ENCODE data around the gene AP1B1. TPM values are rescaled to one million over a fixed set of nuclear protein-coding genes. Genes with fewer than 3 reads are reported as not detected.
A peak's percentile ranks its signal among the peaks of the same experiment; 100 is the strongest.
"Not testable (repeated sequence)": the region's sequence is repeated elsewhere in the genome, so short reads cannot be mapped to it uniquely, and the experiment has no call there.

Gene AP1B1
- total RNA-seq, 1 donor from 2014 or later = 60.9 TPM

GRCh38 chr22:29370537-29370936 is 17.8 kb downstream of the AP1B1 start:
- no peak for TF ChIP-seq CTCF (conservative IDR thresholded peaks at IDR 0.05)
- Mint-ChIP-seq H3K27ac (no peak overlapping the region), H3K36me3 (peaks cover 3% of the 10 kb centered on the region)

GRCh38 chr22:29369460-29369859 is 18.9 kb downstream of the AP1B1 start:
- Mint-ChIP-seq H3K4me3 (no peak overlapping the region), H3K9me3 (no peaks in the 10 kb centered on the region), H3K27ac (no peak overlapping the region), H3K36me3 (no peaks in the 10 kb centered on the region), H3K27me3 (no peaks in the 10 kb centered on the region), H3K4me1 (ENCODE audit: unreplicated experiment) (peaks cover 24% of the 10 kb centered on the region)
- DNase-seq (ENCODE audit: extremely low spot score, unreplicated experiment) = no peak
- no peak for TF ChIP-seq CTCF (conservative IDR thresholded peaks at IDR 0.05)

More at GRCh38 chr22:29370537-29370936, 17.8 kb downstream of the AP1B1 start:
- H3K4me3 Mint-ChIP-seq = no peak overlapping the region
- H3K4me1 Mint-ChIP-seq (ENCODE audit: unreplicated experiment) = peaks cover 28% of the 10 kb centered on the region
- DNase-seq (ENCODE audit: extremely low spot score, unreplicated experiment) = no peak
- H3K9me3 Mint-ChIP-seq = no peaks in the 10 kb centered on the region
- no peaks in the 10 kb centered on the region for H3K27me3 Mint-ChIP-seq

- TF ChIP-seq CTCF (conservative IDR thresholded peaks at IDR 0.05) = peak; percentile 76
- no peak overlapping the region for H3K4me3 Mint-ChIP-seq
- H3K27me3 Mint-ChIP-seq = no peaks in the 10 kb centered on the region
- no peak overlapping the region for H3K27ac Mint-ChIP-seq
- peaks cover 16% of the 10 kb centered on the region for H3K36me3 Mint-ChIP-seq
- H3K4me1 Mint-ChIP-seq (ENCODE audit: unreplicated experiment) = peaks cover 9% of the 10 kb centered on the region
- no peak for DNase-seq (ENCODE audit: extremely low spot score, unreplicated experiment)
- no peaks in the 10 kb centered on the region for H3K9me3 Mint-ChIP-seq
Observed at GRCh38 chr22:29359469-29359868, 28.9 kb downstream of the AP1B1 start.

- H3K36me3 Mint-ChIP-seq = peaks cover 17% of the 10 kb centered on the region
- DNase-seq (ENCODE audit: extremely low spot score, unreplicated experiment); H3K9me3 Mint-ChIP-seq; H3K4me3 Mint-ChIP-seq; H3K27me3 Mint-ChIP-seq; H3K4me1 Mint-ChIP-seq (ENCODE audit: unreplicated experiment); H3K27ac Mint-ChIP-seq: not testable (repeated sequence)
Observed at GRCh38 chr22:29357193-29357890, 31.0 kb downstream of the AP1B1 start.

GRCh38 chr22:29353860-29354259 is 34.5 kb downstream of the AP1B1 start:
- no peak for DNase-seq (ENCODE audit: extremely low spot score, unreplicated experiment)
- Mint-ChIP-seq H3K9me3 (no peaks in the 10 kb centered on the region), H3K36me3 (peaks cover 12% of the 10 kb centered on the region), H3K4me3 (no peak overlapping the region), H3K27ac (no peak overlapping the region), H3K4me1 (ENCODE audit: unreplicated experiment) (no peaks in the 10 kb centered on the region), H3K27me3 (no peaks in the 10 kb centered on the region)
- no peak for TF ChIP-seq CTCF (conservative IDR thresholded peaks at IDR 0.05)

GRCh38 chr22:29353286-29353685 is 35.1 kb downstream of the AP1B1 start:
- Mint-ChIP-seq H3K36me3 (peaks cover 17% of the 10 kb centered on the region), H3K27me3 (no peaks in the 10 kb centered on the region)
- no peak for TF ChIP-seq CTCF (conservative IDR thresholded peaks at IDR 0.05)

More at GRCh38 chr22:29353286-29353685, 35.1 kb downstream of the AP1B1 start:
- H3K4me3 Mint-ChIP-seq = no peak overlapping the region
- H3K4me1 Mint-ChIP-seq (ENCODE audit: unreplicated experiment) = no peaks in the 10 kb centered on the region
- no peak for DNase-seq (ENCODE audit: extremely low spot score, unreplicated experiment)
- H3K27ac Mint-ChIP-seq = peak overlapping the region; percentile 15
- H3K9me3 Mint-ChIP-seq = no peaks in the 10 kb centered on the region

Measured in type B pancreatic cell (in vitro differentiated cells).